Erythroblast (primary cell): ENCODE measurements around the gene ESRRB.
"Not testable (repeated sequence)": the region's sequence is repeated elsewhere in the genome, so short reads cannot be mapped to it uniquely, and the experiment has no call there.

Source experiments
- DNase-seq, 2 experiments: peaks; one replicate each; lab custom pipeline; 2025; lab: John Stamatoyannopoulos, UW
- GATA1 ChIP-seq: IDR thresholded peaks from 2 replicates; pipeline ENCODE4 v1.6.1; 2011; ENCODE audit warnings: low read depth, mild to moderate bottlenecking, control low read depth, low read length, moderate library complexity
- POLR2A ChIP-seq: IDR thresholded peaks from 2 replicates; pipeline ENCODE4 v1.6.1; 2011; ENCODE audit warnings: mild to moderate bottlenecking, low read length

The ESRRB gene

DNA sequence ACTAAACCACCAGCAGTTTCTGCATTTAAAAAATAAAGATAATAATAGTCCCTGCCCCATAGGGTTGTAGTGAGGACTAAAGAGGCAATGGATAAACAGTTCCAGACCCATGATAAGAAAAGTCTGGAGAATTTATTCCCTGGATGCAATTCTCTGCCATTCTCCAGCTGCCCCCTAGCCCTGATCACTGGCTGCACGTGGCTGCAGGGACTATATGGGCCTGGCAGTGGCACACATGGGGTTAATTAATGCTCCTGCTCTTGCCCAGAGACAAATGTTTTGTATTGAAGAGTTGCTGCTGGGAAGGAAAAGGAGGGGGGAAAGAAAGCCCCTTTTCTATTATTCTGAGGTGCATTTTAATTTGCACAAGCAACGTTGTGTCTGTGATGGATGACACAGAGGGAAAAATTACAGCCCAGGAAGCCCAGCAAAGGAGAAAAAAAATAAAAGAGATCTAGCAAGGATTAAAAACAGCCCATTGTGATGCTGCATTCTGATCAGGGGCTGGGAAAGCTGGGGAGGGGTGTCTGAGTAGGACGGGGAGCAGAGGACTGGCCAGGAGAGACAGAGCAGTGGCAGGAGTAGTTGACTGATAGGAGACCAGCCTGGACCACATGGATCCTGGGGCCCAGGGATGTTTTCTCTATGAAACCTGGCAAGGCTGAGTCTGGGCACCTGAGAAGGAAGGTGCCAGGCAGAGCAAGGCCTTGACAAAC lies 149.3 kb downstream of the ESRRB start:
- DNase-seq = no peak
- TF ChIP-seq POLR2A (no peak), GATA1 (no peak)

DNA sequence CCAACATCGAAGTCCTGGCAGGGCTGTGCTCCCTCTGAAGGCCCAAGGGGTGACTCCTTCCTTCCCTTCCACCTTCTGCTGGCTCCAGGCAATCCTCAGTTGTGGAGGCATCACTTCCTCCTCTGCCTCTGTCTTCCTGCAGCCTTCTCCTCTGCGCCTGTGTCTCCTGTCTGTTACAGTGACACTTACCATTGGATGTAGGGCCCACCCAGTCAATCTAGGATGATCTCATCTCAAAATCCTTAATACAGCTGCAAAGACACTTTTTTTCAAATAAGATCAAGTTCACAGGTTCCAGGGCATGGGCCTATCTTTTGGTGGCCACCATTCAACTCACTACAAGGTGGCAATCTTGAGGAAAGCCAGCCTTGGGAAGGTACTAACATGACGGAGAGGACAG lies 155.1 kb downstream of the ESRRB start:
- no peak for DNase-seq
- TF ChIP-seq POLR2A = no peak

DNA sequence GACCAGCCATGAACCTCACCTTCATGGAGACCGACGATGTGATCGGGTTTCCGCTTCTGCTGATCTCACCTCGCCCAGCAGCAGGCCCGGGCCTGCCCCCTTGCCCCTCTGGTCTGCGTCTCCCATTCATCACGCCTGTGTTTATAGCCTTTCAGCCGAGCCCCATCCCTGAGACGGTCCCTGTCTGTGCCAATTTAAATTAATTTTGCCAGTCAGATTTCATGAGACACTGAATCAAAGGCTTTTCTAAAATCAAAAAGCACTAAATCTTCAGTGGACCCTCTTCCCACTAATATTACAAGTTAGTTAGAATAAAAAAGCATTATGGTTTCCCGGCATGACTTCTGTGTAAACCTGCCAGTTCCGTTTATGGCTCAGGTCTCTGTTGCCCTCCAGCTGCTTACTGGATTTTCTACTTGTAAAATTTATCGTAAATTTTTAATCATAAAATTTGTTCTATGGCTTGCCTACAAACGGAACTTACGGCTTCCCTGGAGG lies 155.9 kb downstream of the ESRRB start:
- no peak for TF ChIP-seq GATA1
- no peak for TF ChIP-seq POLR2A
- no peak for DNase-seq

DNA sequence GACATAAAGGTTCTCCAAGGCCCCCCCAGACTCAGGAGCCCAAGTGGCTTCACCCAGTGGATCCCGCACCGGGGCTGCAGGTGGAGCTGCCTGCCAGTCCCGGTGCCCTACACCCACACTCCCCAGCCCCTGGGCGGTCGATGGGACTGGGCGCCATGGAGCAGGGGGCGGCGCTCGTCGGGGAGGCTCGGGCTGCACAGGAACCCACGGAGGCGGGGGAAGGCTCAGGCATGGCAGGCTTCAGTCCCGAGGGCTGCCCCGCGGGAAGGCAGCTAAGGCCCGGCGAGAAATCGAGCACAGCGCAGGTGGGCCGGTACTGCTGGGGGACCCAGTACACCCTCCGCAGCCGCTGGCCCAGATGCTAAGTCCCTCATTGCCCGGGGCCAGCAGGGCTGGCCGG lies 160.7 kb downstream of the ESRRB start:
- not testable (repeated sequence) for DNase-seq

DNA sequence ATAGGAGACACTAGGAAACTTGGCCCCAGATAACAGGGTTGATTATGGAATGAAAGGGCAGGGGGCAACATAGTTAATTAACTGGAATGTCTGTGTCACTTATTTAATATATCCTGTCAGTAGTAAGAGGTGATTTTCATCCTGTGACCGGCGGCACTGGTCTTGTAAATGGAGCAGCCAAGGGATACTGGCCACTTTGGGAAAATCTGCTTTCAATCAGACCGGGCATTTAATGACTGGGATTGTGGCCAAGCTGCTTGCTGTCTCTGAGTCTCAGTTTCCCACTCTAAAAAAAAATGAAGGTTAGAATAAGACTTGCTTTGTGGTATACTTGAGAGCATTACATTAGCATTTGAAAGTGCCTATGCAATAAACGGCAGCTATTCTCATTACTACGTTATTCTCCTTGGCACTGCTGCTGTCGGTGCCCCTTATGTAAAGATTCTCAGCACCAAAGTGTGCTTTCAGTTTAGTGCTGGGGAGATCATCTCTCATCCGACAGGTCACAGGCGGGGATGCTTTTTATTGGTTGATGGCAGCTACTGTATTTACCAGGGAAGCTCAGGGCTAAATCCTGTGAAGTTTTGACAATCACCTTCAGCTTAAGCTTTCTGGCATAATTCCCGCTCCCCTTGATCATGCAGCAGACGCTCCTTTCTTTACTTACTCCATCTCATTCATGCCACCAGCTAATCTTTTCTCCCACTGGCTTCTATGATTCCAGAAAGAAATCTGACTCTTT lies 162.1 kb downstream of the ESRRB start:
- no peak for DNase-seq
- TF ChIP-seq POLR2A (no peak), GATA1 (no peak)

DNA sequence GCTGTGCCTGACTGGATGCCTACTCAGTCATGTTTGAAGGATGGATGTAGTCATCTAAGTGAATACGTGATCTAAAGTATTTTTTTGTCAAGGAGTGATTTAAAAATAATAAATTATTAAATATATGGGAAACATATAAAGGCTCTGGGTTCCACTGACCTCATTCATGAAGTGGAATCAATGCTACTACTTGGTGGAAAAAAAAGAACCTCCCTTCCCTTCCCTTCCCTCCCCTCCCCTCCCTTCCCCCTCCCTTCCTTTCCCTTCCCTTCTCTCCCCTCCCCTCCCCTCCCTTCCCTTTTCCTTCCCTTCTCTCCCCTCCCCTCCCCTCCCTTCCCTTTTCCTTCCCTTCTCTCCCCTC lies 162.7 kb downstream of the ESRRB start:
- no peak for TF ChIP-seq GATA1
- no peak for TF ChIP-seq POLR2A
- no peak for DNase-seq

DNA sequence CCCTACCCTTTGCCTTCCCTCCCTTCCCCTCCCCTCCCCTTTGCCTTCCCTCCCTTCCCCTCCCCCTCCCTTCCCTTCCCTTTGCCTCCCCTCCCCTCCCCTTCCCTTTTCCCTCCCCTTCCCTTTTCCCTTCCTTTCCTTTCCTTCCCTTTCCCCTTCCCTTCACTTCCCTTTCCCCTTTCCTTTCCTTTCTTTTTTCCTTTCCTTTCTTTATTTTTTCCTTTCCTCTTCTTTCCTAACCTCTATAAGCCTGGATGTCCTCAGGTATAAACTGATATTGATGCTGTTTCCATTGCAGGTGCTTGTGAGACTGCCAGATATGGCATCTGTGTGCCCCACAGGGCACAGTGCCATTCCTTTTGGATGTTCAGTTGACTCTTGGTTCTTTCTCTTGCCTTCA lies 163.2 kb downstream of the ESRRB start:
- no peak for DNase-seq
- TF ChIP-seq GATA1 (no peak), POLR2A (no peak)

DNA sequence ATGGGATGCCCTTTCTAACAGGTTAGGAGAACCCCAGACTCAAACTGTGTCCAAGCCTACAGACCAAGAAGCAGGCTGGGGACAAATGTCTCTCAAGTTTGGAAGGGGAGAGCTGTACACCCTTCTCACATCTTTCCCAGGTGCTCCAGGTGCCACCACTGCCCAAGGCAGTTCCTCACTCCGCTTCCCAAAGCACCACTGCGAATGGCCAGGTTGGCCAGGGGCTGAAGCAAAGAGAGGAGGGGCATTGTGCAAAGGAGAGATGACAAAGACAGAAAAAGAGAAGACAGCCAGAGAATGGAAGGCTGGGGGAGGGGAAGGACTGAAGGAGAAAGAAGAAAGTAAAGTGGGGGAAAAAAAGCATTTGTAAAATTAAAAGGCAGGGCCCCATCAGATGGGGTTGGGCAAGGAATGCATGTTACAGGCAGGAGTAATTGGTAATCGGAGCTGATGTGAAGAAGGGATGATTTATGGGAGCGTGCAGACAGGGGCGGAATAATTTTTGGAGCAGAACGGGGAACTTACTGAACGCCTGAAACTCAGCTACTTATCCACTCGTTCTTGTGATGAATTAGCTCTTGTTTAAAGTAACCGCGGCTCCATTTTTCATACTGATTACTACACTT lies 165.8 kb downstream of the ESRRB start:
- TF ChIP-seq GATA1 = no peak
- TF ChIP-seq POLR2A = no peak
- DNase-seq = no peak

DNA sequence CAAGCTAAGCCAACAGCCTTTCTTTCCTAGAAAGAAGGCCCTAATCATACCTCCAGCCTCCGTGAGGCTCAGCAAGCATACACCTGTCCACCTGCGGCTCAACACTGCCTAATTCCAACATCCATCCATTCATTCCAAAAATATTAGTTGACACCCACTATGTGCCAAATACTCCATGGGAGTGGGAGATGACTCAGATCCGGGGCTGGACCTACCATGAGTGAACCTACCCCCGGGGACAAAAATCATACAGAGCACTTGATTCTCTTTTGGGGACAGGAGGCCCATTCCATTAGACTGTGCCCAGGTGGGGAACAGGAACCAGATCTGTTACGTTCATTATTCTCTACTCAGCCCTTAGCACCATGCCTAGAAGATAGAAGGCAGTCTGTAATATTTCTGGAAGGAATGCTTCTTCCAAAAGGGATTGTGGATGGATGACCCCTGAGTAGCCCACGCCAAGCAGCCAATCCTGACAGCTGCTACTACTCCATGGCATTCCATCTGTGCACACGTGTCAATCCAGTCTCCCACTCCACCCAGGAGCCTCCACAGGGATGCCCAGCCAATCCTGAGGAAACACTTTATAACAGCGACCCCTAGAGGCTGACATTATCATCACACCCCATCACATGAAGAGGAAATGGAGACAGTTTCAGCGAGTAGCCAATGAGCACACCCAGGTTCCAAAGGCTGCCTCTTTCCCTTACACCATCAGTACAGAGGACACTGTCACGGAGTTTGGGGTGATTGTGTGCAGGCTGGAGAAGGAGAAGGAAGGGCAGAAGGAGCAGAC lies 170.7 kb downstream of the ESRRB start:
- peak; percentile 27 to 56 for DNase-seq

DNA sequence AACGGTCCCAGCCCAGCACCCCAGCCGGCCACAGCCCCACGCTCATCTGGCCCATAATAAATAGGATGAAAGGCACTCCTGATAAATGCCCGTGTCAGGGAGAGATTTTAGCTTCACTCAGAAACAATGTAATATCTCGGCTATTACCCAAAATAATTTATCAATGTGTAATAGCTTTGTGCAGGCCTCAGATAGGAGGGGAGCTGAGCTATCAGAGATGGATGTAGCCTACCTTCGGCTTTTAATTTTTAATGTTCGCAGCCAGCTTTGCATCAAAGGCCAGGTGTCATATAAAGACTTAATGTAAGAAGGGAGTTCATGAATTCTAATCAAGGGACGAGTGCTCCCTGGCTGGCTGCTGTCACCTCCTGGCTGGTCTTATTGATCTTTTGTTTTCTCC lies 171.9 kb downstream of the ESRRB start:
- no peak for DNase-seq
- TF ChIP-seq POLR2A = no peak
- TF ChIP-seq GATA1 = no peak

More for the DNA sequence above, 170.7 kb downstream of the ESRRB start:
- no peak for TF ChIP-seq POLR2A
- no peak for TF ChIP-seq GATA1

DNA sequence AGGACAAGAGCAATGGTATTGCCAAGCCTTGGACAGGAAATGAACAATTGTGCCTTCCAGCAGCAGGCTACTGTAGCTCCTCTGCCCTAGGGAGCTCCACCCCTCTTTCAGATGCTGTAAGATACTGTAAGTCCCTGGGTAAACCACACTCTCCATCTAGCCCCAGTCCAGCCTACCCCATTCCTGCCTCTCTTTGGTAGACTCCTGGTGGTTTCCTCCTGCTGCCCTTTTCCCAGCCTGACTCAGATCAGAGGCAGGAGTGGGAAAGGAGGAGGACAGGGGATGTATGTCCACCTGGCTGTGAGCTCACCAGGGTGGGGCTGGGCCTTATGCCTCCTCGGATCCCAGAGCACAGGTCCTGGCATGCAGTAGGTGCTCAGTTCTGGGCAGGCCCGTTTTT lies 174.6 kb downstream of the ESRRB start:
- DNase-seq = no peak
- no peak for TF ChIP-seq POLR2A
- no peak for TF ChIP-seq GATA1

DNA sequence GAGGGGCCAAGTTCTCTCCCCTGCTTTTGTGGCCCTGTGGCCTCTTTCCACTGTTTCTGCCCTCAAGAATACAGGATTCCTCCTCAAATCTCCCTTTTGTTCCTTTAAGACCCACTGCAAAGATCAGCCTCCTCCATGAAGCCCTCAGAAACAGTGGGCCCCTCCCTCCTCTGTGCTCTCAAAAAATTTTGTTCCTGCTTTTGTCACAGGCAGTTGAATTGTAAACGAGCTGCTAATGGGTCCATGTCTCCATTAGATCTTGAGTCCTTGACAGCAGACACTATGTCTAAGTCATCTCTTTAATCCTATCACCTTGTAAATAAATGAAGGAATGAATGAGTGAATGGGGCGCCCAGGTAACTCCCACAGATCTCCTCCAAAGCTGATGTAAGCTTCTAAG lies 175.2 kb downstream of the ESRRB start:
- TF ChIP-seq POLR2A (no peak), GATA1 (no peak)
- no peak for DNase-seq
